Measurements from ENCODE around the gene FLAD1.

The FLAD1 gene

GRCh38 chr1:154940651-154941194 lies 42.4 kb upstream of the FLAD1 start:
- Histone ChIP-seq H4K12ac (ENCODE audit: low read depth, low read length) (no peak overlapping the region), H3K36me3 (ENCODE audit: control insufficient read depth in 1 of 2, insufficient read depth in 2 of 2, low read length in 2 of 2) (peaks cover 7 to 12% of the 10 kb centered on the region in 2 experiments), H3K14ac (ENCODE audit: low read length) (no peak overlapping the region), H4K91ac (ENCODE audit: low read depth, low read length) (no peak overlapping the region), H3K9me3 (ENCODE audit: insufficient read depth, low read depth, low read length) (peaks cover 2% of the 10 kb centered on the region), H3K79me2 (ENCODE audit: control insufficient read depth, insufficient read depth, low read length, poor library complexity) (peaks cover 4% of the 10 kb centered on the region), H3K27ac (ENCODE audit: low read depth, low read length) (no peak overlapping the region), H2BK120ac (ENCODE audit: insufficient read depth, low read length, poor library complexity) (no peak overlapping the region), H4K8ac (ENCODE audit: low read depth, low read length) (no peak overlapping the region), H2BK5ac (ENCODE audit: low read depth, low read length, poor library complexity) (no peak overlapping the region), H3K18ac (ENCODE audit: low read length) (no peak overlapping the region), H3K4me3 (ENCODE audit: low read depth, low read length) (no peak overlapping the region), H3K23ac (ENCODE audit: low read length) (no peak overlapping the region), H2AFZ (ENCODE audit: insufficient read depth, low read length, poor library complexity) (no peak overlapping the region), H3K79me1 (ENCODE audit: low read length) (peaks cover 14% of the 10 kb centered on the region), H3K4me2 (ENCODE audit: low read length) (no peak overlapping the region), H3K27me3 (ENCODE audit: insufficient read depth, low read length) (no peaks in the 10 kb centered on the region), H2AK5ac (ENCODE audit: low read length) (no peak overlapping the region), H3K4ac (ENCODE audit: low read depth, low read length) (no peak overlapping the region), H2BK12ac (ENCODE audit: low read length) (no peak overlapping the region), H3K4me1 (ENCODE audit: control insufficient read depth in 1 of 2, insufficient read depth in 2 of 2, low read length in 2 of 2) (peaks cover 18 to 20% of the 10 kb centered on the region in 2 experiments), H3K9ac (ENCODE audit: low read length) (no peak overlapping the region)
- DNase-seq, result no peak
- no CpG with 5 or more reads among the region's 8 CpGs for WGBS (ENCODE audit: extremely low coverage, insufficient coverage, insufficient read length)

- H3K18ac ChIP-seq (ENCODE audit: low read length), result no peak overlapping the region
- no peak overlapping the region for H3K4me3 ChIP-seq (ENCODE audit: low read depth, low read length)
- H4K91ac ChIP-seq (ENCODE audit: low read depth, low read length), result no peak overlapping the region
- no peak overlapping the region for H4K8ac ChIP-seq (ENCODE audit: low read depth, low read length)
- peaks cover 9 to 15% of the 10 kb centered on the region in 2 experiments for H3K36me3 ChIP-seq (ENCODE audit: control insufficient read depth in 1 of 2, insufficient read depth in 2 of 2, low read length in 2 of 2)
- no peak overlapping the region for H3K14ac ChIP-seq (ENCODE audit: low read length)
- no peak overlapping the region for H2AFZ ChIP-seq (ENCODE audit: insufficient read depth, low read length, poor library complexity)
- no peak overlapping the region for H2AK5ac ChIP-seq (ENCODE audit: low read length)
- no peak overlapping the region for H3K4me2 ChIP-seq (ENCODE audit: low read length)
- no CpG with 5 or more reads among the region's 5 CpGs for WGBS (ENCODE audit: extremely low coverage, insufficient coverage, insufficient read length)
- H2BK5ac ChIP-seq (ENCODE audit: low read depth, low read length, poor library complexity), result no peak overlapping the region
- no peak overlapping the region for H2BK12ac ChIP-seq (ENCODE audit: low read length)
- no peak overlapping the region for H3K4ac ChIP-seq (ENCODE audit: low read depth, low read length)
- H3K27me3 ChIP-seq (ENCODE audit: insufficient read depth, low read length), result no peaks in the 10 kb centered on the region
- H3K27ac ChIP-seq (ENCODE audit: low read depth, low read length), result no peak overlapping the region
- H3K79me2 ChIP-seq (ENCODE audit: control insufficient read depth, insufficient read depth, low read length, poor library complexity), result peaks cover 4% of the 10 kb centered on the region
- H3K79me1 ChIP-seq (ENCODE audit: low read length), result peaks cover 9% of the 10 kb centered on the region
- no peak overlapping the region for H3K9ac ChIP-seq (ENCODE audit: low read length)
- peaks cover 2% of the 10 kb centered on the region for H3K9me3 ChIP-seq (ENCODE audit: insufficient read depth, low read depth, low read length)
- H2BK120ac ChIP-seq (ENCODE audit: insufficient read depth, low read length, poor library complexity), result no peak overlapping the region
- peaks cover 13 to 16% of the 10 kb centered on the region in 2 experiments for H3K4me1 ChIP-seq (ENCODE audit: control insufficient read depth in 1 of 2, insufficient read depth in 2 of 2, low read length in 2 of 2)
- no peak overlapping the region for H3K23ac ChIP-seq (ENCODE audit: low read length)
- DNase-seq, result peak in 1 of 2 donors; percentile 24
- H4K12ac ChIP-seq (ENCODE audit: low read depth, low read length), result no peak overlapping the region
Observed at GRCh38 chr1:154941333-154942013, 41.7 kb upstream of the FLAD1 start.

GRCh38 chr1:154943649-154944400 lies 39.3 kb upstream of the FLAD1 start:
- Histone ChIP-seq H2BK12ac (ENCODE audit: low read length) (no peak overlapping the region), H3K4me3 (ENCODE audit: low read depth, low read length) (no peak overlapping the region), H3K79me1 (ENCODE audit: low read length) (no peaks in the 10 kb centered on the region), H3K4me2 (ENCODE audit: low read length) (no peak overlapping the region), H3K4me1 (ENCODE audit: control insufficient read depth in 1 of 2, insufficient read depth in 2 of 2, low read length in 2 of 2) (peaks cover 13% of the 10 kb centered on the region in 2 experiments), H3K27ac (ENCODE audit: low read depth, low read length) (no peak overlapping the region), H3K18ac (ENCODE audit: low read length) (no peak overlapping the region), H4K91ac (ENCODE audit: low read depth, low read length) (no peak overlapping the region), H3K14ac (ENCODE audit: low read length) (no peak overlapping the region), H3K27me3 (ENCODE audit: insufficient read depth, low read length) (no peaks in the 10 kb centered on the region), H3K79me2 (ENCODE audit: control insufficient read depth, insufficient read depth, low read length, poor library complexity) (no peaks in the 10 kb centered on the region), H2AFZ (ENCODE audit: insufficient read depth, low read length, poor library complexity) (no peak overlapping the region), H3K36me3 (ENCODE audit: control insufficient read depth in 1 of 2, insufficient read depth in 2 of 2, low read length in 2 of 2) (peaks cover 23 to 27% of the 10 kb centered on the region in 2 experiments), H3K23ac (ENCODE audit: low read length) (no peak overlapping the region), H2BK120ac (ENCODE audit: insufficient read depth, low read length, poor library complexity) (no peak overlapping the region), H4K12ac (ENCODE audit: low read depth, low read length) (no peak overlapping the region), H4K8ac (ENCODE audit: low read depth, low read length) (no peak overlapping the region), H3K4ac (ENCODE audit: low read depth, low read length) (no peak overlapping the region), H2BK5ac (ENCODE audit: low read depth, low read length, poor library complexity) (no peak overlapping the region), H2AK5ac (ENCODE audit: low read length) (no peak overlapping the region), H3K9me3 (ENCODE audit: insufficient read depth, low read depth, low read length) (peaks cover 2% of the 10 kb centered on the region), H3K9ac (ENCODE audit: low read length) (no peak overlapping the region)
- WGBS (ENCODE audit: extremely low coverage, insufficient coverage, insufficient read length), result no CpG with 5 or more reads among the region's 6 CpGs
- DNase-seq, result peak in 1 of 2 donors; percentile 43

GRCh38 chr1:154944401-154945159 lies 38.6 kb upstream of the FLAD1 start:
- H3K79me1 ChIP-seq (ENCODE audit: low read length), result no peaks in the 10 kb centered on the region
- no peaks in the 10 kb centered on the region for H3K27me3 ChIP-seq (ENCODE audit: insufficient read depth, low read length)
- H3K18ac ChIP-seq (ENCODE audit: low read length), result no peak overlapping the region
- no peaks in the 10 kb centered on the region for H3K79me2 ChIP-seq (ENCODE audit: control insufficient read depth, insufficient read depth, low read length, poor library complexity)
- no peak overlapping the region for H2AFZ ChIP-seq (ENCODE audit: insufficient read depth, low read length, poor library complexity)
- no peak overlapping the region for H3K4me3 ChIP-seq (ENCODE audit: low read depth, low read length)
- H2BK120ac ChIP-seq (ENCODE audit: insufficient read depth, low read length, poor library complexity), result no peak overlapping the region
- no CpG with 5 or more reads among the region's 9 CpGs for WGBS (ENCODE audit: extremely low coverage, insufficient coverage, insufficient read length)
- no peak overlapping the region for H2BK5ac ChIP-seq (ENCODE audit: low read depth, low read length, poor library complexity)
- H3K27ac ChIP-seq (ENCODE audit: low read depth, low read length), result no peak overlapping the region
- H4K12ac ChIP-seq (ENCODE audit: low read depth, low read length), result no peak overlapping the region
- H2AK5ac ChIP-seq (ENCODE audit: low read length), result no peak overlapping the region
- H3K9ac ChIP-seq (ENCODE audit: low read length), result no peak overlapping the region
- H3K4me2 ChIP-seq (ENCODE audit: low read length), result no peak overlapping the region
- no peak overlapping the region for H3K14ac ChIP-seq (ENCODE audit: low read length)
- peaks cover 13% of the 10 kb centered on the region in 2 experiments for H3K4me1 ChIP-seq (ENCODE audit: control insufficient read depth in 1 of 2, insufficient read depth in 2 of 2, low read length in 2 of 2)
- H4K91ac ChIP-seq (ENCODE audit: low read depth, low read length), result no peak overlapping the region
- no peak for DNase-seq
- no peak overlapping the region for H3K23ac ChIP-seq (ENCODE audit: low read length)
- H4K8ac ChIP-seq (ENCODE audit: low read depth, low read length), result no peak overlapping the region
- no peak overlapping the region for H3K4ac ChIP-seq (ENCODE audit: low read depth, low read length)
- peaks cover 2% of the 10 kb centered on the region for H3K9me3 ChIP-seq (ENCODE audit: insufficient read depth, low read depth, low read length)
- H2BK12ac ChIP-seq (ENCODE audit: low read length), result no peak overlapping the region
- peaks cover 23 to 27% of the 10 kb centered on the region in 2 experiments for H3K36me3 ChIP-seq (ENCODE audit: control insufficient read depth in 1 of 2, insufficient read depth in 2 of 2, low read length in 2 of 2)

All from trophoblast cell (in vitro differentiated cells and primary cell).